ENCODE data around the gene PRAMEF20.
"Not testable (repeated sequence)": the region's sequence is repeated elsewhere in the genome, so short reads cannot be mapped to it uniquely, and the experiment has no call there.

DNA sequence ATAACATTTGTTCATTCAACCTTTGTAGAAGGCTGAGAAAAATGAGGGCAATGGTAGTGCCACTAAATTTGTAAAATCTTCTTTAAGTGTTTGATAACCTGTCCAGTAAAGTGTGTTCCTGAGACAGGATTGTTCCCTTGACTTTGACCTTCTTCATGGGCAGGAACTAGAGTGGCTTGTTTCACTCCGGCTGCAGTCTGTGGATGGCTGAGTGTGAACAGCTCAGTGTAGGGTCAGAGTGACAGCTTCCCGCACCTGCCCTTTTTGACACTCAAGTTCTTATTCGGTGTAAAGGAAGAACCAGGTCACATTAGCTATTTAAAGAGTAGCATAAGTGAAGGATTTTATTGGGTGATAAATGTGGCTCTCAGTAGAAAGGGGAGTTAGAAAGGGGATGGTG, 29.9 kb upstream of the PRAMEF20 start:
- not testable (repeated sequence) for TF ChIP-seq POLR2A (IDR thresholded peaks at IDR 0.05)
- TF ChIP-seq, protein P1, sequence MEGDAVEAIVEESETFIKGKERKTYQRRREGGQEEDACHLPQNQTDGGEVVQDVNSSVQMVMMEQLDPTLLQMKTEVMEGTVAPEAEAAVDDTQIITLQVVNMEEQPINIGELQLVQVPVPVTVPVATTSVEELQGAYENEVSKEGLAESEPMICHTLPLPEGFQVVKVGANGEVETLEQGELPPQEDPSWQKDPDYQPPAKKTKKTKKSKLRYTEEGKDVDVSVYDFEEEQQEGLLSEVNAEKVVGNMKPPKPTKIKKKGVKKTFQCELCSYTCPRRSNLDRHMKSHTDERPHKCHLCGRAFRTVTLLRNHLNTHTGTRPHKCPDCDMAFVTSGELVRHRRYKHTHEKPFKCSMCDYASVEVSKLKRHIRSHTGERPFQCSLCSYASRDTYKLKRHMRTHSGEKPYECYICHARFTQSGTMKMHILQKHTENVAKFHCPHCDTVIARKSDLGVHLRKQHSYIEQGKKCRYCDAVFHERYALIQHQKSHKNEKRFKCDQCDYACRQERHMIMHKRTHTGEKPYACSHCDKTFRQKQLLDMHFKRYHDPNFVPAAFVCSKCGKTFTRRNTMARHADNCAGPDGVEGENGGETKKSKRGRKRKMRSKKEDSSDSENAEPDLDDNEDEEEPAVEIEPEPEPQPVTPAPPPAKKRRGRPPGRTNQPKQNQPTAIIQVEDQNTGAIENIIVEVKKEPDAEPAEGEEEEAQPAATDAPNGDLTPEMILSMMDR (IDR thresholded peaks at IDR 0.05): not testable (repeated sequence)
